ENCODE results near the gene TMA7.
A peak's percentile ranks its signal among the peaks of the same experiment; 100 is the strongest.
"Not testable (repeated sequence)": the region's sequence is repeated elsewhere in the genome, so short reads cannot be mapped to it uniquely, and the experiment has no call there.

The TMA7 gene

DNA sequence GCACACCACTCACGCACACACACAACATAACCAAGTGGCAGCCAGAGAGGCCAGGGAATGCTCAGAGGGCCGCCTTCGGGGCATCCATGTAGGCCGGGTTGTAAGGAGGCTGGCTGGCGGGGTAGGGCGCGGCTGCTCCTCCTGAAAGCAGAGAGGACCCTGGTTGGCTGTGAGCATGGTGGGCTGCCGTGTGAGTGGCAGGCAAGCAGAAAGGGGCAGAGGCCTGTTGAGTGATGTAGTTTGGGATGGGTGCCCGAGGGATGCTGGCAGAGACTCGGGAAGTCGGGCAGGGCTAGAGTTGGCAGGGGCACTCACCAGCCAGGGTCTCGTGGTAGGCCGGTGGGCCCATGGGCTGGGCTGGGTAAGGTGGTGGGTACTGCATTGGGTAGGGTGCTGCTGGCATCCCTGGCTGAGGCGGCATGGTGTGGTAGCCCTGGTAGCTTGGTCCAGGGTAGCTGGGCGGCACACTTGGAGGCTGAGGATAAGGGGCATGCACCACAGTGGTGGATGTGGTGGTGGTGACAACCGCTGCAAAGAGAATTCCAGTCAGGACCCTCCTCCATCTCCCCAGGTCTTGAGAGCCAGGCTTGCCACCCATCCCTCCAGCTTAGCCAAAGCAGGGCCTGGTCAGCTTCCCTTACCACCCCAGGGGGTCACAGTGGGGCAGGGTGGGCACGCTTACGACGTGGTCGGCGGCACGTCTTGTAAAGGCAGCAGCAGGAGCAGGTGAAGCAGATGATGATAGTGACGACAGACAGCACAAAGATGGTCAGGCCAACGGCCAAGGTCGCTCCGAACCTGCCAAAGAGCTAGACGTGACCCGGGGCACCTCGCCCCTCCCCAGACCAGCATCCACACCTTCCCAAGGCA, 29.2 kb downstream of the TMA7 start:
- ATAC-seq: no peak

DNA sequence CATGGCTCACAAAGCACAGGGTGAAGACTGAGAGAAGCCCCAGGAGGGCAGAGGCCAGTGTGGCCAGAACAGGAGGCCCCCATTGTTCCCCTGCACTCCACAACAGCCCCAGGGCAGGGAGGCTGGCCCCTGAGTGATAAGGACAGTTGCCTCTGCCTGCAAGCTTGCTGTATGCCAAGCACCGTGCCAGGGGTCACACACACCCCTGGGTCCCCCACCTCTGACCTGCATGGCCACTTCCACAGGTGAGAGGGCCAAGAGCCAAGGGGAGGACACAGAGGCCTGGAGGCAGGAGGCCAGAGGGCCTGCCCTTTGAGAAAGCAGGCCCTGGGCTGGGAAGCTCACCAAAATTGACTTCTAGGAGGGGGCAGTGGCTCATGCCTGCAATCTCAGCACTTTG, 30.2 kb downstream of the TMA7 start:
- no peak for ATAC-seq

GRCh38 chr3:48472673-48472922, 32.5 kb downstream of the TMA7 start:
- ATAC-seq: peak in 1 of 2 donors; percentile 12

GRCh38 chr3:48472923-48473616, 33.0 kb downstream of the TMA7 start:
- peak; percentile 89 to 90 for ATAC-seq

DNA sequence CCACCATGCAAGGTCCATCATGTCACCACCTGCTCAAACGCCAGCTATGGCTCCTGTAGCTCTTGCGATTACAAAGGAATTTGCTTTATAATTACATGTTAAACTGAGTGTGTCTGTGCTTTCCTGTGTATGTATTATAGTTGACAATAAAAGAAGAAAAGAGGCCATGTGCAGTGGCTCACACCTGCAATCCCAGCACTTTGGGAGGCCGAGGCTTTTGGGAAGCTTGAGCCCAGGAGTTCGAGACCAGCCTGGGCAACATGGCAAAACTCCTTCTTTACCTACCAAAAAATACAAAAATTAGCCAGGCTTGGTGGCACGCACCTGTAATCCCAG, 33.5 kb downstream of the TMA7 start:
- ATAC-seq: no peak

DNA sequence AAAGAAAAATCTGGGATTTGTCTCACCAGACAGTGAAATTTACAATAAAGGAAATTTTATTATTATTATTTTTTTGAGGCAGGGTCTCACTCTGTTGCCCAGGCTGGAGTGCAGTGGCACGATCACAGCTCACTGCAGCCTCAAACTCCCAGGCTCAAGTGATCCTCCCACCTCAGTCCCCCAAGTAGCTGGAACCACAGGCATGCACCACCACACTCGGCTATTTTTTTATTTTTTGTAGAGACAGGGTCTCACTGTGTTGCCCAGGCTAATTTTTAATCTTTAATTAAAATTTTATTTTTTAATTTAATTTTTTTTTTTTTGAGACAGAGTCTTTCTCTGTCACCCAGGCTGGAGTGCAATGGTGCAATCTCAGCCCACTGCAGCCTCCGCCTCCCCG, 34.0 kb downstream of the TMA7 start:
- ATAC-seq: not testable (repeated sequence)

DNA sequence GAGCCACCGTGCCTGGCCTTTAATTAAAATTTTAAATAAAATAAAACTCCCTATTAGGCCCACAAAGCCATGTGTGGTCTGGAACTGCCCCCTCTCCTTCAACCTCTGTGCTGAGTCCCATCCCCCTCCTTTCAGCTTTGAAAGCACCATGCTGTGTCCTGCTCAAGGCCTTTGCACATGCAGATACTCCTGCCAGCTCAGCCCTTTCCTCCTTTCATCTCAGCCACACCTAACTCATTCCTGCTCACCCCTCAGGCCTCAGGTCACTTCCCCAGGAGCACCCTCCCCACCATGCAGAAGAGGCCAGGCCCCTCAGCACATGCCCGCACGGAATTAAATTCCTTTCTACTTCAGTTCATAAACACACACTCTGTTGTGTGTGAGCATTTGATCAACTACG, 34.6 kb downstream of the TMA7 start:
- no peak for ATAC-seq

GRCh38 chr3:48475188-48475587, 35.1 kb downstream of the TMA7 start:
- no peak for ATAC-seq

- no peak for ATAC-seq
Observed at GRCh38 chr3:48476426-48477053, 36.5 kb downstream of the TMA7 start.

GRCh38 chr3:48477959-48478520, 38.0 kb downstream of the TMA7 start:
- no peak for ATAC-seq

DNA sequence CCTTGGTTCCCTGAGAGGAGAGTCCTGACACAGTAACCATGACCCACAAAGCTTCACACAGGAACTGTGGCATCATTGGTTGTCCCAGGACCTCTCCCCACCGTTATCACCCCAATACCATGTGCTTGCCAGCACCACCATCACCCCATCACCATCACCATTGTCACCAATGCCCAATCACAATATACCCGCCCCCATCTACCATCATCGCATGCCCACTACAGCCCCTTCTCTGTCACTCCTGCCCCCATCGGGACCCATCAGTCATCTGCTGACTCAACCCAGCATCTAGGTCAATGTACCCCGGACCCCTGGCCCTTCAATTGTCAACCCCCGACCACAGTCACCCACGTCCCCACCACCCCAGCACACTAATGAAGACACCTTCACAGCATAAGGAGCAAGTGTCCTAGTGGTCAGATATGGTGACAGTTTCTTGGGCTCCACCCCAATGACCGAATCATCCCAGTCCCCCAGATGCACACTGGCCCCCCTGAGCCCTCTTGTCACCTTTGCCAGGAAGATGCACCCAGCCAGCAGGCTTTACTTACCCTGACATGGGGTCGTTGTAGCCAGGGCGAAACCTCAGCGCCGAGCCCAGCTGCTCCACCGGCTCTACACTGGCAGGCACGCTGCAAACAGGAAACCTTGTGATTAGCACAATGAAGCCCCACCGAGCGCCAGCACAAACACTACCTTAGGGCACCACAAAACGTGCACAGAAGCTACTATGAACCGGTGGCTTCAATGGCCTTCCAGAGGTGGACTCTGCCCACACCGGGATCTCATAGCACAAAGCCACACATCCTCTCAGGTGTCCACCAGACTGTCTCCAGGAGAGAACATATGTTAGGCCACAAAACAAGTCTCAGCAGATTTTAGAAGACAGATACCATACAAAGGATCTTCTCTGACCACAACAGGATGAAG, 38.8 kb downstream of the TMA7 start:
- ATAC-seq: peak; percentile 65 to 72

DNA sequence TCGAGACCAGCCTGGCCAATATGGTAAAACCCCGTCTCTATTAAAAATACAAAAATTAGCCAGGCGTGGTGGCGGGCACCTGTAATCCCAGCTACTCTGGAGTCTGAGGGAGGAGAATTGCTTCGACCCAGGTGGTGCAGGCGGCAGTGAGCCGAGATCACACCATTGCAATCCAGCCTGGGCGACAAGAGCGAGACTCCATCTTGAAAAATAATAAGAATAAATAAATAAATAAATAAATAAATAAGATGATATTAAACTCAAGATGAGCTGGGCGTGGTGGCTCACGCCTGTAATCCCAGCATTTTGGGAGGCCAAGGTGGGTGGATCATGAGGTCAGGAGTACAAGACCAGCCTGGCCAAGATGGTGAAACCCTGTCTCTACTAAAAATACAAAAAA, 40.8 kb downstream of the TMA7 start:
- not testable (repeated sequence) for ATAC-seq

- ATAC-seq: not testable (repeated sequence)
Observed at GRCh38 chr3:48482822-48483221, 42.8 kb downstream of the TMA7 start.

GRCh38 chr3:48486952-48487351, 46.9 kb downstream of the TMA7 start:
- ATAC-seq: no peak

- ATAC-seq: no peak
Observed at GRCh38 chr3:48492461-48493202, 52.6 kb downstream of the TMA7 start.

DNA sequence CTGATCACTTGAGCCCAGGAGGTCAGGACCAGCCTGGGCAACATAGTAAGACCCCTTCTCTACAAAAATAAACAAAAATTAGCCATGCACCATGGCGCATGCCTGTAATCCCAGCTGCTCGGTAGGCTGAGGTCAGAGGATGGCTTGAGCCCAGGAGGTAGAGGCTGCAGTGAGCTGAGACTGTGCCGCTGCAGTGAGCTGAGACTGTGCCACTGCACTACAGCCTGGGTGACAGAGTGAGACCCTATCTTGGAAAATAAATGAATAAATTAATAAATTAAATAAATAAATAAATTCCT, 53.1 kb downstream of the TMA7 start:
- no peak for ATAC-seq

Measured in activated CD4-positive, CD25-positive, alpha-beta regulatory T cell treated with anti-CD3 and anti-CD28 coated beads, Interleukin-2, amount 50 U/mL, for 24 hours (primary cell).